Type B pancreatic cell (in vitro differentiated cells): ENCODE results near the gene PLA2G6. TPM values are rescaled to one million over a fixed set of nuclear protein-coding genes. Genes with fewer than 3 reads are reported as not detected.
A peak's percentile ranks its signal among the peaks of the same experiment; 100 is the strongest.

ENCODE experiments used
- DNase-seq: peaks from one replicate; pipeline ENCODE4 v3.0.0; 2021; ENCODE audit warnings: mixed read lengths; ENCODE audit not compliant: unreplicated experiment; ENCODE audit errors: extremely low spot score
- H3K27ac Mint-ChIP-seq: 2 replicates; pipeline ENCODE4 v1.8.0; 2021; ENCODE audit warnings: mild to moderate bottlenecking, mixed read lengths
- H3K27me3 Mint-ChIP-seq: 2 replicates; pipeline ENCODE4 v1.8.0; 2021; ENCODE audit warnings: mixed read lengths
- H3K36me3 Mint-ChIP-seq: 2 replicates; pipeline ENCODE4 v1.8.0; 2021; ENCODE audit warnings: mixed read lengths
- H3K4me1 Mint-ChIP-seq: one replicate; pipeline ENCODE4 v1.8.0; 2021; ENCODE audit warnings: mixed read lengths; ENCODE audit not compliant: unreplicated experiment
- H3K4me3 Mint-ChIP-seq: 2 replicates; pipeline ENCODE4 v1.8.0; 2021; ENCODE audit warnings: mild to moderate bottlenecking, mixed read lengths
- H3K9me3 Mint-ChIP-seq: 2 replicates; pipeline ENCODE4 v1.8.0; 2021; ENCODE audit warnings: mixed read lengths
- total RNA-seq: library from RNA; stranded (reverse); gene quantifications from 2 replicates; pipeline ENCODE4 v1.2.1, GENCODE V29; 2021; ENCODE audit warnings: low replicate concordance
- TF ChIP-seq, protein P1 (sequence below): fragments of 200-600 bp; sonication (generic); conservative IDR thresholded peaks from 2 replicates; pipeline ENCODE4 v1.5.0; 2021; ENCODE audit warnings: antibody characterized with exemption, mild to moderate bottlenecking

PLA2G6 gene
- total RNA-seq, 1 donor from 2014 or later: 64.1 TPM

DNA sequence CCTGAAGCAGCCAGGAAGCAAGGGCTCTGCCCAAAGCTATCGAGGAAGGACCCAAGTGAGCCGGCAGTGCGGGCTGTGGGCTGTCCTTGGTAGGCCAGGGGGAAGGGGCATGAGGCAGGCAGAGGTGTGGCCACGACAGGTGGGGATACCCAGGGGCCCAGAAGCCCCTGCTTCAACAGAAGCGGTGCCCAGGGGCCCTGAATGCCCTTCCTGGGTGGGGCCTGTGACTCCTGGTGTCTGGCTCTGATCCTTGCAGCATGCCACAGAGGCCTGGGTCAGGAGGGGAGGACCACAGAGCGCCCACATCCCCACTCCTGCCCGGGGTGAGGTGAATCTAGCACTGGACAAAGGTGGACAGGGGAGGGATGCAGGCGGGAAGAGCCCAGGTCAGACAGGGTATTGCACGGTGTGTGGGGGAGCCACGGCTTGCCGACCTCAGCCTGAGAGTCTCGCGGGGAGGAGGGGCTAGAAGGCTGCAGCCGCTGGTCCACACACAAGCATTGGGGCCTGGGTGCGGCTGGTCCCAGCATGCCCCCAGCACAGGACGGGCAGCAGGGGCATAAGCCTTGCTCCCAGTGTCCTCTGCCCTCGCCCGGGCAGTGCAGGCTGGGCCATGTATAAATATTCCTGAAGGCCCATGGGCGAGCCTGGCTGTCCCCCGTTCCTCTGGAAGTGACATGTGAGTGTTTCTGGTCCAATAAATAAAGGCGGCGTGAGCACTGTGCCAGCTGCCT is 39.2 kb upstream of the PLA2G6 start:
- Mint-ChIP-seq H3K4me1 (peaks cover 18% of the 10 kb centered on the region), H3K27ac (peak overlapping the region; percentile 97), H3K9me3 (no peaks in the 10 kb centered on the region), H3K27me3 (no peaks in the 10 kb centered on the region), H3K4me3 (no peak overlapping the region), H3K36me3 (peaks cover 7% of the 10 kb centered on the region)
- TF ChIP-seq, protein P1, sequence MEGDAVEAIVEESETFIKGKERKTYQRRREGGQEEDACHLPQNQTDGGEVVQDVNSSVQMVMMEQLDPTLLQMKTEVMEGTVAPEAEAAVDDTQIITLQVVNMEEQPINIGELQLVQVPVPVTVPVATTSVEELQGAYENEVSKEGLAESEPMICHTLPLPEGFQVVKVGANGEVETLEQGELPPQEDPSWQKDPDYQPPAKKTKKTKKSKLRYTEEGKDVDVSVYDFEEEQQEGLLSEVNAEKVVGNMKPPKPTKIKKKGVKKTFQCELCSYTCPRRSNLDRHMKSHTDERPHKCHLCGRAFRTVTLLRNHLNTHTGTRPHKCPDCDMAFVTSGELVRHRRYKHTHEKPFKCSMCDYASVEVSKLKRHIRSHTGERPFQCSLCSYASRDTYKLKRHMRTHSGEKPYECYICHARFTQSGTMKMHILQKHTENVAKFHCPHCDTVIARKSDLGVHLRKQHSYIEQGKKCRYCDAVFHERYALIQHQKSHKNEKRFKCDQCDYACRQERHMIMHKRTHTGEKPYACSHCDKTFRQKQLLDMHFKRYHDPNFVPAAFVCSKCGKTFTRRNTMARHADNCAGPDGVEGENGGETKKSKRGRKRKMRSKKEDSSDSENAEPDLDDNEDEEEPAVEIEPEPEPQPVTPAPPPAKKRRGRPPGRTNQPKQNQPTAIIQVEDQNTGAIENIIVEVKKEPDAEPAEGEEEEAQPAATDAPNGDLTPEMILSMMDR: no peak
- no peak for DNase-seq

DNA sequence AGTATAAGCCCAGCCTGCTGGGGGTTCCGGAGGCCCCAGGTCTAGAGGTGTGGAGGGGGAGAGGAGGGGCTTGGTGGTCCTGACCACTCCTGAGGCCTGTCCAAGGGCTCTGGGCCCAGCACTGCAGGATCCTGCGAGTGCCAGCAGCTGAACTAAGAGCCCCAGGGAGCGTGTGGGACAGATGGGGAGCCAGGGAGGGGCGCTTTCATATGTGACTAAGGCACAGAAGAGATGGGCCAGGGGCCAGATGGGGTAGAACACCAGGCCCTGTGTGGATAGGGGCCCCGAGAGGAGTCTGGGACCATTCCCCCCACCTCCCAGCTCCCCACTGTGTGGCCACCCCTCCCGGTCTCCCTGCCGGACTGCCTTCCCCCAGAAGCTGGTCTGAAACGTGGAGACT is 38.5 kb upstream of the PLA2G6 start:
- DNase-seq: no peak
- H3K36me3 Mint-ChIP-seq: peaks cover 10% of the 10 kb centered on the region
- H3K4me3 Mint-ChIP-seq: no peak overlapping the region
- no peaks in the 10 kb centered on the region for H3K27me3 Mint-ChIP-seq
- peak overlapping the region; percentile 97 for H3K27ac Mint-ChIP-seq
- TF ChIP-seq, protein P1: no peak
- no peaks in the 10 kb centered on the region for H3K9me3 Mint-ChIP-seq
- peaks cover 24% of the 10 kb centered on the region for H3K4me1 Mint-ChIP-seq

DNA sequence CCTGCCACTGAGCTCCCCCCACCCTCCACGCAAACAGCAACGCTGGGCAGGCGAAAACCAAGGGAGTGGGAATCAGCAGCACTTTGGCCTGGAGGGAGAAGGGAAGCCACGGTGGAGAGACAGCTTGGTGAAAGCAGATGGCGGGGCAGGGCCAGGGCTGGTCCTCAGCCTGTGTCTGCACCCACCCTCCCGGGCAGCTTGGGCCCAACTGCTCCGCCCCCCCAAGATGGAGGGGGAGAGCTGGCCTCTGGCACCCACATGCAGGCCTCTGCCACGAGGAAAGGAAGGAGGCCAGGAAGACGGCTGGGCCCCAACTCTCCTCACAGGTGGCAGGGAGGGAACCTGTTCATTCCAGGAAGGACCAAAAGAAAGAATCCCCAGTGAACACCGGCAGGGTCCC is 38.0 kb upstream of the PLA2G6 start:
- Mint-ChIP-seq H3K27ac (peak overlapping the region; percentile 97), H3K4me3 (peak overlapping the region; percentile 29), H3K36me3 (peaks cover 14% of the 10 kb centered on the region), H3K27me3 (no peaks in the 10 kb centered on the region), H3K9me3 (no peaks in the 10 kb centered on the region), H3K4me1 (peaks cover 28% of the 10 kb centered on the region)
- no peak for DNase-seq
- TF ChIP-seq, protein P1: no peak

DNA sequence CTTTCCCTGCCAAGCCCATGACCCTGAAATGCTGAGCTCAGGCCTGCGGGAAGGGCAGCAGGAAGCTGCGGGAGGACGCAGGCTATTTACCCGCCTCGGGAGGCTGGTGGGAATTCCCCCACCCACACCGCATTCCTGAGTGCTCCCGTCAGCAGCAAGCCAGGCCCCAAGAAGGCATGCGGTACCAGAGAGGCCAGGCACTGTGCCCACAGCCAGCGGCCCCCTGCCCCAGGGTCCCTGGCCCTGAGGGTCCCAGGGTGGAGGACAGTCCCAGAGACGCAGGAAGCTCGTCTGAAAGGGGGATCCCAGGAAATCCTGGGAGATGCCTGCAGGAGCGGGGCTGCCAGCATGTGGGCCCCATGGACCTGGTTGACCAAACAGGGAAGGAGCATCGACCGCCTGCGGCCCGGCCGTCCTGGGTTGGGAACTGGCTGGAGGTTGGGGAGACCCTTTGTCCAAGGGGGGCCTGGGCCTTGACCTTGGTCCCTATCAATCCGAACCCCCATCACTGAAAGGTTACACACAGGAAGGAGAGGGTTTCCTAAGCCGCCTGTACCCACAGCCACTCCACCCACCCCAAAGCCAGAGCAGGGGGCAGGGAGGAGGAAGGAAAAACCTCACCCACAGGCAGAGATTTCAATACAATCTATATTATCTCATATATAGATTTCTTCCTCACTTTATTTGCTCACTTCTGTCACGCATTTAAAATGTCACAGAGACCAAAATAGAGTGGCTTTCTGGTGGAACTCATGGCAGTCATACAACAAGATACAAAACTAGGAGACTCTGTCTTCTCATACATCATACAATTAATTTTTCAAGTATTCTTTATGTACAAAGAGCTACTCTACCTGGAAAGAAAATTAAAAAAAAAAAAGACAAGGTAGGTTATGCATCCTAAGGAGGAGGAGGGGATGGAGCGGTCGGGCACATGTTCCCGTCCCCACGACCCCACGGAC is 37.3 kb upstream of the PLA2G6 start:
- no peaks in the 10 kb centered on the region for H3K27me3 Mint-ChIP-seq
- DNase-seq: no peak
- peak overlapping the region; percentile 52 for H3K4me3 Mint-ChIP-seq
- peaks cover 14% of the 10 kb centered on the region for H3K36me3 Mint-ChIP-seq
- TF ChIP-seq, protein P1: no peak
- peaks cover 28% of the 10 kb centered on the region for H3K4me1 Mint-ChIP-seq
- H3K9me3 Mint-ChIP-seq: no peaks in the 10 kb centered on the region
- H3K27ac Mint-ChIP-seq: peak overlapping the region; percentile 97

DNA sequence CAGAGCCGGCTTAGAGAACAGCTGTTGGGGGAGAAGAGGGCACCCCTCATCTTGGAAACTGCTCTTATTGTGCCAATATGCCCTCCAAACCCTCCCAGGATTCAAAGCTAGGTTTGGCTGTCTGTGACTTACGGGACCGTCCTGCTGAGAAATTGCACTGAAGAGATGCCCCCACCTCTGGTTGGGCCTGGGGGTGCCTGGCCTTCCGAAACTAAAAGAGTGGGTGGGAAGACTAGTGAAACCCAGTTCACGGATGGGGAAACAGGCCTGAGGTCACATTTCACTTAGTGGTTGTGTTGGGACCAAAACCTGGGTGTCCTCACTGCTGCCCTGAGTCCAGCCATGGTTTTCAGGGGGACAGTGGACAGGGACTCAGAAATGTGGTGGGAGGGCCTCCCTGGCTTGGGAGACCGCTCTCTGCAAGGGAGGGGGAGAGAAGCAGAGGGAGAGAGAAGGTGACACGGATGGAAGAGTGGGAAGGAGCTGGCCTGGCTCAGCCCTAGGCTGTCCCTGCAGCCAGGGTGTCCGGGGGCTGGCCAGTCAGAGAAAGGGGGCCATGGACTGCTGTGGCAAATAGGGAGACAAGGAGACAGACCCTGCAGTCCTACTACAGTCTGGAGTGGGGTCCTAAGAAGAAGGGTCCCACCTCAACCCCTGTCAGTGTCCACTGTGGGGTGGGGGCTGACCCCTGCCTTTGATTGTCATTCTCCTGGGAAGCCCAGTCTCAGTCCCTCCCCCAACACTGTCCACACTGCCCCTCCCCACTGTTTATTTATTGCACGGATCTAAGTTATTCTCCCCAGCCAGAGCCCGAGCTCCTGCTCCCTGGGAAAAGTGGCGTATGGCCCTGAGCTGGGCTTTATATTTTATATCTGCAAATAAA is 33.8 kb upstream of the PLA2G6 start:
- peak overlapping the region; percentile 69 for H3K4me3 Mint-ChIP-seq
- no peaks in the 10 kb centered on the region for H3K9me3 Mint-ChIP-seq
- DNase-seq: no peak
- peaks cover 10% of the 10 kb centered on the region for H3K27me3 Mint-ChIP-seq
- H3K36me3 Mint-ChIP-seq: peaks cover 25% of the 10 kb centered on the region
- H3K27ac Mint-ChIP-seq: peak overlapping the region; percentile 92
- peaks cover 37% of the 10 kb centered on the region for H3K4me1 Mint-ChIP-seq
- TF ChIP-seq, protein P1: no peak
